HG03097 (cell line): ENCODE data around the gene NEIL3.

ENCODE experiments used
- ATAC-seq: cut with Tn5 transposase; IDR thresholded peaks from one replicate; pipeline ENCODE4 v1.9.1; 2021; ENCODE audit not compliant: unreplicated experiment, low FRiP score

The NEIL3 gene, protein sequence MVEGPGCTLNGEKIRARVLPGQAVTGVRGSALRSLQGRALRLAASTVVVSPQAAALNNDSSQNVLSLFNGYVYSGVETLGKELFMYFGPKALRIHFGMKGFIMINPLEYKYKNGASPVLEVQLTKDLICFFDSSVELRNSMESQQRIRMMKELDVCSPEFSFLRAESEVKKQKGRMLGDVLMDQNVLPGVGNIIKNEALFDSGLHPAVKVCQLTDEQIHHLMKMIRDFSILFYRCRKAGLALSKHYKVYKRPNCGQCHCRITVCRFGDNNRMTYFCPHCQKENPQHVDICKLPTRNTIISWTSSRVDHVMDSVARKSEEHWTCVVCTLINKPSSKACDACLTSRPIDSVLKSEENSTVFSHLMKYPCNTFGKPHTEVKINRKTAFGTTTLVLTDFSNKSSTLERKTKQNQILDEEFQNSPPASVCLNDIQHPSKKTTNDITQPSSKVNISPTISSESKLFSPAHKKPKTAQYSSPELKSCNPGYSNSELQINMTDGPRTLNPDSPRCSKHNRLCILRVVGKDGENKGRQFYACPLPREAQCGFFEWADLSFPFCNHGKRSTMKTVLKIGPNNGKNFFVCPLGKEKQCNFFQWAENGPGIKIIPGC

GRCh38 chr4:177309522-177310371, at the start of gene NEIL3:
NEIL3 (plus strand) TSS chr4:177309874; CDS start chr4:177309954, 80 bp downstream.
- peak; percentile 92 for ATAC-seq

DNA sequence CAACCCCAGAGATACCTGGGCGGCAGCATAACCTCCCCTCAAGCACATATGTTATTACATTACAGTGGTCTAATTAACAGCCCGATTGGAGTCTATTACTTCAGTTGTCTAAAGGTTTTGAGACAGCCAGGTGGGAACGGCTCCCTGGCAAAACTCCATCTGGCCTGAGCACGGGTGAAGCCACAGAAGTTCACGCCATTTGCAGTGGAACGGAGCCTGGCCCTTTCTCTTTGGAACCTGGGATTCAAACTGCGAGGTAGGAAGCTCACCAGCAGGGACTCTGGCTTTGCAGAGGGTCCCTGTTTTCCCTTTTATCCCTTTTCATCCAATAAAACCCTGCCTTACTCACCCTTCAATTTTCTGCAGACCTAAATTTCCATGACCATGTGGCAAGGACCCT, 45.9 kb upstream of the NEIL3 start:
- ATAC-seq = no peak

DNA sequence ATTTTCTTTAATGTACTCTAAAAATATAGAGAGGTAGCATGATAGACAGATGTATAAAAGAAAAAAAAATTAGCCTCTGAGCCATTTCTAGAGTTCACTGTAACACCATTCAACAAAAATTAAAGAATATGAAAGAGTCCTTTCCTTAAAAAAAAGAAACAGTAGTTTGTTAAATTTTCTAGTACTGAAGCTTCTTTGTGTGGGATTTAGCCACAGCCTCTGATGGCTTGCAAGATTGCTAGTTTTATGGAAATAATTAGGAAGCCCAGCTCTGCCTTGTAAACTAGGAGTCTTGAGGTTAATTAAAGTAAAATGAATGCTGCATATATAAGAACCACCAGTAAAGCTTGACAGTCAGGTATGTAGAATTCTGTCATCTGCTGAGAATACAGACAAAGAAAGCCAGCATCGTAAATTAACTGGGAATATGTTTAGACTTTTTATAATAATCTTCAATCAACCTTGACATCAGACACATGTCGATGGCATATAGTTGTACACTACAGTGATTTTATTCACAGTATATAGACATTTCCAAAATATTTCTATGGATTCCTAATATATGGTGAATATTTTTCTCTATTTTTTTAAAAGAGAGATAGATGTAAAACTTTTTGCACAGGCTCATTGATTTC, 44.8 kb upstream of the NEIL3 start:
- no peak for ATAC-seq

GRCh38 chr4:177265729-177266128, 43.9 kb upstream of the NEIL3 start:
- no peak for ATAC-seq

DNA sequence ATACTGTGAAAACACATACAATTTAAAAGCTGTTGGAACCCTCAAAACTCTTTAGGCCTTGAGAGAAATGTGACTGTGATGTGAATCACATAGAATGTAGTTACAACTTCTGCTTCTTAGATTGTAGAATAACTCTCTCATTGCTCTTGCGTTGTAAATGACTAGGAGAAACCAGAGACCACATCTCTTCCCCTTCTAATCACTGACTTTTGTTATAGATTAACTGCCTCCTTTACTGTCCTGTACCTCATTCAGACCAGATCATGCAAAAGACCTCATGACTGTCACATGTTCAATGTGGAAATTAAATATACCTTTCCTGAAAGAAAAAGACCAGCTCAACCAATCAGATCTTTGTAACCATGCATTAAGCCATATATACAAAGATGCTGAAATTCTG, 43.2 kb upstream of the NEIL3 start:
- no peak for ATAC-seq

DNA sequence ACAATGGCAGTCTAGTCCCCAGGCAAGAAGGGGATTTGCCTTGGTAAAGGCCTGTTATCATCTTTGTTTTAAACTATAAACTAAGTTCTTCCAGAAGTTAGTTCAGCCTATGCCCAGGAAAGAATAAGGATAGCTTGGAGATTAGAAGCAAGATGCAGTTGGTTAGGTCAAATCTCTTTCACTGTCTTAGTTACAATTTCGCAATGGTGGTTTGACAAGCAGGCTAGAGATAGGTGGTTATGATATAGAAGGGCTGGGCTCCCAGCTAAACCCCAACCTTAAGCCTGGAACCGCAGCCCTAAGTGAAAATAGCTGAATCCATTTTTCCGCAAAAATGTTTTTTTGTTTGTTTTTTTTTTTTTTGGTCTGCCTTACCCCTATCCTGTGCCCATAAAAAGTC, 41.8 kb upstream of the NEIL3 start:
- no peak for ATAC-seq

GRCh38 chr4:177271091-177271490, 38.6 kb upstream of the NEIL3 start:
- no peak for ATAC-seq

DNA sequence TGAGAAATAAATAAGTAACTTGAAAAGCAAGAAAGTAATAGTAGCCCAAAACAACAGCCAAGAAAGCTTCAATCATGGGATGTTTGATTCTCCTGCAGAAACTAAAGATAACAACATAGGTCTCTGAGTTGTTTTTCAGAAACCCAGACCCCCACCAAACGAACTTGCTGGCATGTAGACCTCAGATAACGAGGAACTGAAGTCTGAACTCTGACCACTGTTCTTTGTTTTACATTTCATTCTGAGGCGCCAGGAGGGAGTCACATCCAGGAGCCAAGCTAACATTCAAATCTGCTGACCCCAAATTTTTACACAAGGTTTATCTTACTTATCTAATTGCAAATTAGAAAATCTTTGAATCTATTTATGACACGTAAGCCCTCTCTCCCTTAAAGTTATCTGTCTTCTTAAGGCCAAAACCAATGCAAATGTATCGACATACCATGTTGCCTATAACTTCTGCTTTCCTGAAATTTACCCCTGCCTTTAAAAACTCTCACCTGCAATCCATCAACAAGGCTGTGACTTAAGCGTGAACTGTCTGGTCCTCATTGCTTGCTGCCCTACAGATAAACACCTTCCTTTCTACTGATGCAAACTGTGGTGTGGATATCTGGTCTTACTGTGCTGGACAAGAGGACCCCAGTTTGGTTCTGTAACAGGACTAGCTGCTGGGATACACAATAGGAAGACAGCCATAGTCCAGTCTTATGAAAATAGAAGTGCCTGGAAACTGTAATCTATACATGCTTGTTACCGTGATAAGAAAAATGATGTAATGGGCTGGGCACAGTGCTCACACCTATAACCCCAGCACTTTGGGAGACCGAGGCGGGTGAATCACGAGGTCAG, 37.5 kb upstream of the NEIL3 start:
- ATAC-seq = no peak

GRCh38 chr4:177275999-177276398, 33.7 kb upstream of the NEIL3 start:
- no peak for ATAC-seq

DNA sequence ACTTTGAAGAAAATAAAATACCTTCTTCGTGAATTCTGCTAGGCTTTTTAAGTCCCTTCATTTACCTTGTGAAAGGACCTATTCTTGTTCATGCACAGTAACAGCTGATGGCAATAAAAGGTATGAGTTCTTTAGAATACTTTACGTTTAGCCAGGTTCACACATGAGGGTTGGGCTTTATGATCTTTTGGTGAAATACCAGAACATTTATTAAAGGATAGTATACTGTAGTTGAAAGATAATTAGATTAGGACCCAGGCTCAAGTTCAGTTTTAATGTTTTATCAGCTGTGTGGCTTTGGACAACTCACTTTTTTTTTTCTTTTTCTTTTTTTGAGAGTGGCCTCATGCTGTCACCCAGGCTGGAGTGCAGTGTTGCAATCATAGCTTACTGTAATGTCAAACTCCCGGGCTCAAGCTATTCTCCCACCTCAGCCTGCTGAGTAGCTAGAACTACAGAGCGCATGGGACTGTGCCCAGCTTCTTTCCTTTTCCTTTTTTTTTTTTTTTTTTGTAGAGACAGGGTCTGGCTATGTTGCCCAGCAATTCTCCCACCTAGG, 28.2 kb upstream of the NEIL3 start:
- no peak for ATAC-seq

- ATAC-seq = no peak
Measured at GRCh38 chr4:177282284-177282835, 27.3 kb upstream of the NEIL3 start.

- no peak for ATAC-seq
Measured at GRCh38 chr4:177283167-177283566, 26.5 kb upstream of the NEIL3 start.

GRCh38 chr4:177285953-177286352, 23.7 kb upstream of the NEIL3 start:
- ATAC-seq = no peak

DNA sequence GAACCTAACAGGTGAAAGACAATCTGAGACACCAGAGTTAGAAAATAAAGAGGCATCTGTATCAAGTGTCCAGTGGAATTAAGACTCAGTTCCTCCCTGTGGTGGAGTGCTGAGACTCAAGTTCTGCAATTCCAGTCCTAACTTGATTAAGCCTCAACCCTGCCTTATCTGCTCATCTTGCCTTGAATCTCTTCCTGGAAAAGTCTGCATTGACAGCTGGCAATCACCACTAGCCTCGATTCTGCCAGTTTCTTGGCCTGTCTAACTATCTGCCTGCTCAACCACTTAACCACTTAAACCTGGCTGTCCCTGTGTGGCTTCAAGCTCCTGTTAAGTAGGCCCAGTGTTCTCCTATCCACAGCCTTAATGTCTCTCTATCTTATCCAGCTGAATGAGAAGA, 22.4 kb upstream of the NEIL3 start:
- no peak for ATAC-seq

DNA sequence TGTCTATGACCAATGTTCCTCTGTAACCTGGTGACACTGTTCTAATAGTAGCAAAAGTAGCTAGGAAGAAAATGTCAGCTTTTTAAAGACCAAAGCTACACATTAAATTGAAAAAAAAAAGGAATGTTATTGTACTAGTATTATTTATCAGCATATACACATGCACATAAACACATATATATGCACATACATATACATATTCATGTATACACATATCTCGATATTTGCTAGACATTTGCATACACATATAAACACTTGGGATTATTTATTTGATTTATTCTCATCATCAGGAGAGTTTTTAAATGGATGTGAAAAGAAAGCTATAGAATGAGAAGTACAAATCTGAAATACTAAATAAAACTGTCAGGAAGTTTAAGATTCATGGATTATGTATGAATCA, 21.3 kb upstream of the NEIL3 start:
- ATAC-seq = no peak

- ATAC-seq = no peak
Measured at GRCh38 chr4:177290780-177291179, 18.9 kb upstream of the NEIL3 start.

GRCh38 chr4:177292171-177292570, 17.5 kb upstream of the NEIL3 start:
- no peak for ATAC-seq

DNA sequence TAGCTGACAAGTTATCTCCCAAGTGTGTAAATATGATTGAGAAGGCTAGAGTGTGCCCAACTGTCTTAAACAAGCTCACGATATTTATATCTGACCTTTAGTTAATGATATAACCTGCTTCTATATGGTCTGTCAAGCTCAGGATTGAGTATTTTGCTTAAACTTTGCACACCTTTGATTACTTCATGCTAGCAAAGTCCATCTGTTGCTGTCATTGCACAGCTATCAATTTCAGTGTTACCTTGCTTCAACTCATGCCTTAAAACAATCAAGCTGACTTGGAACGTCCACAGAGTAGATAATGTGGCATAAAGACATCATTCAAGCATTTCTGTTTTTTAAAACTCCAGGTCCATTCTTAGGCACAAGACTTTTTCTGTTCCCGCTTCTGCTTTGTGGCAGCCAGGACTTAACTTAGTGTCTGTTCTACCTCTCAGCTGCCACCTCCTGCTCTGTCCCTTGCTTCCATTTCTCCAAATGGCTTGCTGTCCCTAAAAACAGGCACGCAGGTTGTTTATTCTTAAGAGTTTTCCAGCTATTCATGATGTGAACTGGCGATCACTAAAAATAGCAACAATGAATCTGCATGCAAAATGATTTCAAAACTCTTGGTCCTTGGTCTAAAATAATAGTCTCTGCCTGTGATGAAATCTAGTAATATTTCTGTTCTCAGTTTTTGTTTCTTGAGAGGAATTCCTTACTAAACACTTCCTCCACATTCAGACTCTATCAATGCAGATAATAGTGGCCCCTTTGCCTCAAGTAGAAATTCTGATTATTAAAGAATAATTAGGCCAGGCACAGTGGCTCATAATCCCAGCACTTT, 16.3 kb upstream of the NEIL3 start:
- ATAC-seq = no peak
